Fibroblast of villous mesenchyme (primary cell): ENCODE data around the gene FBRS. TPM values are rescaled to one million over a fixed set of nuclear protein-coding genes. Genes with fewer than 3 reads are reported as not detected.

Experiments used
- DNase-seq: peaks from one replicate; pipeline ENCODE4 v3.0.0-alpha.2; 2010; ENCODE audit warnings: low read depth
- H3K4me3 ChIP-seq: 2 replicates; pipeline ENCODE4 v1.5.1; 2011; ENCODE audit warnings: low read depth, mild to moderate bottlenecking, low read length
- total RNA-seq: library from RNA; depleted of rRNA; stranded (reverse); fragments of >200 nt; gene quantifications from 2 replicates; pipeline ENCODE4 v1.2.3, GENCODE V29; 2012
- TF ChIP-seq, protein P1 (sequence below): IDR thresholded peaks from 2 replicates; pipeline ENCODE4 v1.5.1; 2012; ENCODE audit warnings: low read depth, mild to moderate bottlenecking, low read length; ENCODE audit not compliant: insufficient read depth

Gene FBRS
- total RNA-seq, 1 donor: 30.2 TPM

DNA sequence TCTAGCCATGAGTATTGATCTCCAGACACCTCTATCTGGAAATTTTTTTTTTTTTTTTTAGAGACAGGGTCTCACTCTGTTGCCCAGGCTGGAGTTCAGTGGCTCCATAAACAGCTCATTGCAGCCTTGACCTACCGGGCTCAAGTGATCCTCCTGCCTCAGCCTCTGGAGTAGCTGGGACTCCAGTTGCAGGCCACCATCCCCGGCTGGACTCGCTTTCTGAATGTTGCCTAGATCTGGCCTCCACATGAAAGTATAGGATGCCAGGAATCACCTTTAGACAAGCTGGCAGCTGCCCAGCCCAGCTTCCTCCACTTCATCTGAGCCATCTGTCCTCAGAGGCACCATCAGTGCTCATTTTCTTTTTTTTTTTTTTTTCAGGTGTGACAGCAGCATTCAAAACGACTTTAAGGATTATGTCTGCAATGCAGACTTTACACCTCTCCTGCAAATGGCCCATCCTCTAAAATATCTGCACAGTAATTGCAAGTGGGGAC, 13.8 kb upstream of the FBRS start:
- TF ChIP-seq, protein P1, sequence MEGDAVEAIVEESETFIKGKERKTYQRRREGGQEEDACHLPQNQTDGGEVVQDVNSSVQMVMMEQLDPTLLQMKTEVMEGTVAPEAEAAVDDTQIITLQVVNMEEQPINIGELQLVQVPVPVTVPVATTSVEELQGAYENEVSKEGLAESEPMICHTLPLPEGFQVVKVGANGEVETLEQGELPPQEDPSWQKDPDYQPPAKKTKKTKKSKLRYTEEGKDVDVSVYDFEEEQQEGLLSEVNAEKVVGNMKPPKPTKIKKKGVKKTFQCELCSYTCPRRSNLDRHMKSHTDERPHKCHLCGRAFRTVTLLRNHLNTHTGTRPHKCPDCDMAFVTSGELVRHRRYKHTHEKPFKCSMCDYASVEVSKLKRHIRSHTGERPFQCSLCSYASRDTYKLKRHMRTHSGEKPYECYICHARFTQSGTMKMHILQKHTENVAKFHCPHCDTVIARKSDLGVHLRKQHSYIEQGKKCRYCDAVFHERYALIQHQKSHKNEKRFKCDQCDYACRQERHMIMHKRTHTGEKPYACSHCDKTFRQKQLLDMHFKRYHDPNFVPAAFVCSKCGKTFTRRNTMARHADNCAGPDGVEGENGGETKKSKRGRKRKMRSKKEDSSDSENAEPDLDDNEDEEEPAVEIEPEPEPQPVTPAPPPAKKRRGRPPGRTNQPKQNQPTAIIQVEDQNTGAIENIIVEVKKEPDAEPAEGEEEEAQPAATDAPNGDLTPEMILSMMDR: no peak
- H3K4me3 ChIP-seq: no peak overlapping the region
- no peak for DNase-seq

DNA sequence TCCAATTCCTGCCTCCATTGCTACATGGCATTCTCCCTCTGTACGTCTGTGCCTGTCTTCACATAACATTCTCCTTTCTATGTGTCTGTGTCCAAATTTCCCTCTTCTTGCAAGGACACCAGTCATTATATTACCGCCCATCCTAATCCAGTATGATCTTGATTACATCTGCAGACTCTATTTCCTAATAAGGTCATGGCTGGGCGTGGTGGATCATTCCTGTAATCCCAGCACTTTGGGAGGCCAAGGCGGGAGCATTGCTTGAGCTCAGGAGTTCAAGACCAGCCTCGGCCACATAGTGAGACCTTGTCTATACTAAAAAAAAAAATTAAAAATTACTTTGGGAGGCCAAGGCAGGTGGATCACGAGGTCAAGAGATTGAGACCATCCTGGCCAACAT, 12.5 kb upstream of the FBRS start:
- TF ChIP-seq, protein P1: no peak
- H3K4me3 ChIP-seq: no peak overlapping the region
- no peak for DNase-seq

- H3K4me3 ChIP-seq: no peak overlapping the region
- TF ChIP-seq, protein P1: no peak
- no peak for DNase-seq
Measured at GRCh38 chr16:30647274-30647571, 11.0 kb upstream of the FBRS start.

- H3K4me3 ChIP-seq: peak overlapping the region; percentile 61
- no peak for DNase-seq
- TF ChIP-seq, protein P1: no peak
Measured at GRCh38 chr16:30649725-30650368, 8.4 kb upstream of the FBRS start.

DNA sequence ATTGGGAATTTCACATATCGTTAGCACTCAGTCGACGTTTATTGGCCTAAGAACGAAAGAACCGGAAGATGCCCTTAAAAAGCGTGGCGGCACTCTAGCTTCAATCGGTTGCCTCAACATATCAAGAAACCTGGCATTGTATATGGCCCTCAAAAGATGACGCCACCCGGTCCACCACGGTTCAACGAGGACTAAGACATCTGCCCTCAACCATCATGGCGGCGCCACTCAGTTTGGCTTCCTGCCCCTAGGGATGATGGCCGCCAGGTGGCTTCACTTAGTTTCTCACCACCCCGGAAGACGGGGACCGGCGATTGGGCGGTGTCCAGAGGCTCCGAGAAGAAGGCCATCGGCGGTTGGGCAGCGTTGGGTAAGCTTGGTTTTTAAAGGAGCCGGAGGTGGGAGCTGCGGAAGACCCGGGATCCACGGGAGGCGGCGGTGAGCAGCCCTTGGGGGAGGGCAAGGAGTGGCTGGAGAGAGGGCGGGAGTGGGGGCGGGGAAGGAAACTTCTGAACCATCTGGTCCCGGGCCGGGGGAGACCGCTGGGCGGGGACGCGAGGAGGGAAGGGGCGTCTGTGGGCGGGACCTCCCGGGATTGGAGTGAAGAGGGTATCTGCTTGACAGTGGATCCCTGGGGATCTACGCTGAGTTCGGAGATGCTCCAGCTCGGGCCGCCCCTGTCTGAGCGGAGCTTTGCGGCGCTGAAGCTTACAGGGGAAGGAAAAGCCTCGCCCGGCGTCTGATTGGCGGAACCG, 7.7 kb upstream of the FBRS start, which contains the start of gene PRR14:
TSS of gene PRR14 (plus strand) at position 592 of the 755 bp plus-strand sequence. CDS start 686 bp downstream, outside the sequence.
- TF ChIP-seq, protein P1: peak; percentile 4
- H3K4me3 ChIP-seq: peak within 1 kb of the TSS; percentile 89
- DNase-seq: peak; percentile 100

DNA sequence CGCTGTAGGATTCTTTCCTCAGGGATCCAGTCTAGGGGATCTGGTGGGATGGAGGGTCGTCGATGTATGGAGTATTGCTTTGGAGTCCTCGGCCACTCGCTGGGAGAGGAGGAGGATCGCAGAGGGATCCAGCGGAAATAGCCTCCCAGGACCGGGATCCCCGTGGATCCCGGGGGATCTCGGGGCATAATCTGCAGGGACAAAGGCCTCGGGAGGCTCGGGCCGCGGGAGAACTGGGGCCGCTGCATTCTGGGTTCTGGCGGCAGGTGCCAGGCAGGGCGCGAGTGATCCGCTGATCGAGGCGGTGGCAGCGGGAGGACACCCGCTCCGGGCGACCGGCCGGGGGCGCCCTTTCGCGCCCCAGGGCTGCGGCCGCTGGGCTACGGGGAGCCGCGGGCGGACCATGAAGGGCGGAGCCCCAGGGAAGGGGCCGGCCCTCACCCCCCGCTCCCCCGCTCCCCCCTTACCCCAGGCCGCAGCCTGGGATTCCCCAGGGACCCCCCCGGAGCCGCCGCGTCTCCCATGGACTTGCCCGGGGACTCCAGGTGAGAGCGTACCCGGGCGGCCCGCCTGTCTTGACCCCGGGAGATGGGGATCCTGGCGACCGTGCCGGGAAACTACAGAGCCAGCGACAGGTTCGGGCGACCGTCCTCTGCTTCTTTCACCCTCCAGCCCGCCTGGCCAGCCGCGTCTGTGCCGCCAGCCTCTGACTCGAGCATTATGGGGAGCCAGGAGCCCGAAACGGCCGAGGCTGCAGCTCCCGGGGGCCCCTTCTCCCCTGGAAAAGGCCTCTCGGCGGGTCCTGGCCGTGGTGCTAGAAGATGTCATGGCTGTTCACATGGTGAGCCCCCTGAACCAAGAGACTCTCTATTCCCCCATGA, 6.9 kb upstream of the FBRS start:
- peak; percentile 53 for DNase-seq
- H3K4me3 ChIP-seq: peak overlapping the region; percentile 89
- TF ChIP-seq, protein P1: peak; percentile 41
